GM19099 (cell line): ENCODE data around the gene PRKCE.

ENCODE experiments used
- POLR2A ChIP-seq: IDR thresholded peaks from 3 replicates; pipeline ENCODE4 v1.6.1; 2011; ENCODE audit warnings: low read depth; ENCODE audit not compliant: insufficient read length; ENCODE audit errors: extremely low read depth

Gene PRKCE

GRCh38 chr2:46050027-46050426, 398.6 kb downstream of the PRKCE start:
- no peak for TF ChIP-seq POLR2A

- no peak for TF ChIP-seq POLR2A
These were observed 399.0 kb downstream of the PRKCE start for GRCh38 chr2:46050489-46050888.

- no peak for TF ChIP-seq POLR2A
These were observed 399.6 kb downstream of the PRKCE start for GRCh38 chr2:46051085-46051484.

- no peak for TF ChIP-seq POLR2A
These were observed 402.1 kb downstream of the PRKCE start for GRCh38 chr2:46053564-46053963.

- TF ChIP-seq POLR2A = no peak
These were observed 405.1 kb downstream of the PRKCE start for GRCh38 chr2:46056541-46056940.

DNA sequence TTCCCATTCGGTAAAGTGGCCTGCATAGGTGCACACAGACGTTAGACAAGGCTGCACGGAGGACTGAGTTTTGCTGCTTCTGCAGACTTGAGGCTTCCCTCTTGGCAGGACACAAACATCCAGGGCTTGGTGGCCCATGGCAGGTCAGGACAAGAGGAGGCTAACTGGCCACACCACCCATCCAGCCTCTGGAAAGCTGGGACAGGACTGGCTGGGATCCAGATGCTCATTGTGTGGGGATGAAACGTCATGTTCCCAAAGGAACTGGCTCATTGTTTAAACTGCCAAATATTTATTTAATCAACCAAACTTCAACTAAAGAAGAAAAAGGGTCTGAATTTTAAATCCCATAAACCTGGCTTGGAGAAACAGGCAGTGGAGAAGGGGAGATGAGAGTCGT, 406.7 kb downstream of the PRKCE start:
- TF ChIP-seq POLR2A = no peak

- no peak for TF ChIP-seq POLR2A
These were observed 411.4 kb downstream of the PRKCE start for GRCh38 chr2:46062637-46063412.

DNA sequence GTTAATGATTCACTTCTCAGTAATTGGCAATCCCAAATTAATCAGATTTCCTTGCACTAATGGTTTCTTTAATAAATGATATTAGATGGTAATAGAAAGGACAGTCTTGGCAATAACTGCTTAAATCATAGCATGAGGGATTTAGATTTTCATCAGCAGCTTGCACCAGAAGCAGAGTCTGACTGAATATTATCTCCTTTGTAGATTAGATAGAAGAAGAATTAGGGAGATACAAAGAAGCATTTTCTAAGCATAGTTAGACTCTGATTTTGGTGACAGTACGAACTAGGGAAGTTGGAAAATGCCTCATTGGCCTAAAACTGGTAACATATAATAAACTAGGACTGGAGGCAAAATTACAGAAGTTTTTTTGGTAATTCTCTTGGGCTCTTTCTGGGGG, 412.9 kb downstream of the PRKCE start:
- TF ChIP-seq POLR2A = no peak

DNA sequence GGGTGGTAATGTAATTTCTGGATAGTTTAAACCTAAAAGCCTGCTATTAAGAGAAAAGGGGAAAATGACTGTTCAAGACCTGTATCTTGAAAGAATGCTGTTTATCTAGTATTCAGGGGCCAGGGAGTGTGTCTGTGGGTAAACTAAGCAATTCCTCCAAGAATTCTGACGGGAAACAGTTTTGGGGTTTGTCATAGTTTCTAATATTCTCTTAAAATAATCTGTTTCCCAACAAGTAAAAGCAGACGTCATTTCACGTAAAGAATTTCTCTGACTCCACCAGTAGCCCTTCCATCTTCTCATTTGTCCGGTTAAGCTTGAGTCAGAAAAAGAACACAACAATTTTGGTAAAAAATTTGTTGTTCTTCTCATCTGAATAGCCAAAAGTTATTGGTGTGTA, 413.7 kb downstream of the PRKCE start:
- no peak for TF ChIP-seq POLR2A

GRCh38 chr2:46066116-46066515, 414.6 kb downstream of the PRKCE start:
- no peak for TF ChIP-seq POLR2A

GRCh38 chr2:46066601-46067000, 415.1 kb downstream of the PRKCE start:
- TF ChIP-seq POLR2A = no peak

DNA sequence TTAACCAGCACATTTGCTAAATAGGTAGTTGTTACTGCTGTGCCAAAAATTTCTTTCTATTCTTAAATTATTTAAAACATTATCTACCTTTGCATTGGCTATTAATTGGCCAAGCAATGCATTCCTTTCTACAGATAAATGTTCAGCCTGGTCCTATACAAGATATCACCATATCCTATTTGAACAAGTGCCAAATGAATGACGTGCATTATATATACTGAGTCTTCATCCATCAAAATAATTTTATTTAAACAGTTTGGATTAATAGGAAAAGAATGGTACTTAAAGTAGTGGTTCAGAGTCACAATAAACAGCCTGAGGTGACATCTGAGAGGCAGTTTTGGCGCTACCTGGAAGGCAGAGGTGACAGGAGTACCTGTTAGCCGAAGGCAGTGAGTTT, 415.6 kb downstream of the PRKCE start:
- TF ChIP-seq POLR2A = no peak

GRCh38 chr2:46067501-46068305, 416.2 kb downstream of the PRKCE start:
- TF ChIP-seq POLR2A = no peak

GRCh38 chr2:46068636-46069035, 417.2 kb downstream of the PRKCE start:
- TF ChIP-seq POLR2A = no peak

- TF ChIP-seq POLR2A = no peak
These were observed 419.6 kb downstream of the PRKCE start for GRCh38 chr2:46071074-46071473.
